Hepatocyte (in vitro differentiated cells): ENCODE data around the gene COL7A1. TPM values are rescaled to one million over a fixed set of nuclear protein-coding genes. Genes with fewer than 3 reads are reported as not detected.

ENCODE experiments used
- DNase-seq: peaks from one replicate; pipeline ENCODE4 v3.0.0-alpha.2; 2016; ENCODE audit warnings: low spot score
- H2AFZ ChIP-seq: fragments of 200-600 bp; sonication (generic); 2 replicates; pipeline ENCODE4 v1.6.0; 2016; ENCODE audit warnings: antibody characterized with exemption, mild to moderate bottlenecking
- H3K27ac ChIP-seq: fragments of 200-600 bp; sonication (generic); 2 replicates; pipeline ENCODE4 v1.5.1; 2016; ENCODE audit warnings: mild to moderate bottlenecking
- H3K27me3 ChIP-seq: fragments of 200-600 bp; sonication (generic); 2 replicates; pipeline ENCODE4 v1.6.1; 2016
- H3K36me3 ChIP-seq: fragments of 200-600 bp; sonication (generic); replicated peaks from 2 replicates; pipeline ENCODE4 v1.5.1; 2016; ENCODE audit warnings: low read depth; ENCODE audit not compliant: insufficient read depth
- H3K4me1 ChIP-seq: fragments of 200-600 bp; sonication (generic); 2 replicates; pipeline ENCODE4 v1.5.1; 2016; ENCODE audit warnings: mild to moderate bottlenecking, moderate library complexity; ENCODE audit not compliant: insufficient read depth
- H3K4me2 ChIP-seq: fragments of 200-600 bp; sonication (generic); 2 replicates; pipeline ENCODE4 v1.6.0; 2016
- H3K4me3 ChIP-seq: fragments of 200-600 bp; sonication (generic); 2 replicates; pipeline ENCODE4 v1.5.1; 2016; ENCODE audit warnings: mild to moderate bottlenecking
- H3K79me2 ChIP-seq: fragments of 200-600 bp; sonication (generic); 2 replicates; pipeline ENCODE4 v1.6.0; 2017; ENCODE audit warnings: mild to moderate bottlenecking
- H3K9me2 ChIP-seq: fragments of 200-600 bp; sonication (generic); replicated peaks from 2 replicates; pipeline ENCODE4 v1.6.0; 2017; ENCODE audit warnings: mild to moderate bottlenecking; ENCODE audit not compliant: insufficient read depth
- H3K9me3 ChIP-seq: fragments of 200-600 bp; sonication (generic); 2 replicates; pipeline ENCODE4 v1.5.1; 2016; ENCODE audit warnings: low read depth, mild to moderate bottlenecking
- H4K20me1 ChIP-seq: fragments of 200-600 bp; sonication (generic); 2 replicates; pipeline ENCODE4 v1.6.0; 2016; ENCODE audit warnings: mild to moderate bottlenecking; ENCODE audit not compliant: insufficient read depth, poor library complexity, severe bottlenecking
- EZH2 ChIP-seq: fragments of 200-600 bp; sonication (generic); IDR thresholded peaks from 2 replicates; pipeline ENCODE4 v1.6.1; 2016; ENCODE audit warnings: antibody characterized with exemption, mild to moderate bottlenecking, borderline replicate concordance
- EZH2phosphoT487 ChIP-seq: fragments of 200-600 bp; sonication (generic); IDR thresholded peaks from one replicate; pipeline ENCODE4 v1.6.1; 2018; ENCODE audit warnings: antibody characterized with exemption, mild to moderate bottlenecking, low read depth, moderate library complexity; ENCODE audit not compliant: unreplicated experiment, severe bottlenecking
- WGBS: methylation state at CpG from one replicate; pipeline ENCODE4 v1.1.6; 2016; ENCODE audit warnings: low lambda C conversion rate; ENCODE audit errors: missing lambda C conversion rate; 5-methylcytosine and 5-hydroxymethylcytosine counted together
- polyA plus RNA-seq: library from polyadenylated mRNA; unstranded; fragments of >200 nt; fragmentation: Nextera tagmentation; extraction: Ambion mirVana; gene quantifications from 2 replicates; pipeline ENCODE4 v1.2.1, GENCODE V29; 2016
- total RNA-seq: library from RNA; depleted of rRNA; stranded (reverse); fragments of >200 nt; gene quantifications from 2 replicates; pipeline ENCODE4 v1.2.3, GENCODE V29; 2014
- TF ChIP-seq, protein P1 (sequence below): fragments of 200-600 bp; sonication (generic); IDR thresholded peaks from 2 replicates; pipeline ENCODE4 v1.5.1; 2016; ENCODE audit warnings: antibody characterized with exemption, mild to moderate bottlenecking; ENCODE audit not compliant: poor library complexity

Gene COL7A1
- total and polyA plus RNA-seq, 2 experiments from 2014 or later: 17.4 to 19.6 TPM

- 71% methylated on average over 10 of the region's 10 CpGs for WGBS
- Histone ChIP-seq H4K20me1 (no peaks in the 10 kb centered on the region), H3K4me2 (peak overlapping the region; percentile 79), H2AFZ (no peak overlapping the region), H3K4me1 (peaks cover 16% of the 10 kb centered on the region), H3K4me3 (peak overlapping the region; percentile 43), H3K9me2 (no peaks in the 10 kb centered on the region), H3K36me3 (no peaks in the 10 kb centered on the region), H3K9me3 (no peaks in the 10 kb centered on the region), H3K79me2 (peaks cover 13% of the 10 kb centered on the region), H3K27ac (no peak overlapping the region), H3K27me3 (no peaks in the 10 kb centered on the region)
- no peak for DNase-seq
- TF ChIP-seq EZH2phosphoT487 (no peak), EZH2 (no peak)
- TF ChIP-seq, protein P1, sequence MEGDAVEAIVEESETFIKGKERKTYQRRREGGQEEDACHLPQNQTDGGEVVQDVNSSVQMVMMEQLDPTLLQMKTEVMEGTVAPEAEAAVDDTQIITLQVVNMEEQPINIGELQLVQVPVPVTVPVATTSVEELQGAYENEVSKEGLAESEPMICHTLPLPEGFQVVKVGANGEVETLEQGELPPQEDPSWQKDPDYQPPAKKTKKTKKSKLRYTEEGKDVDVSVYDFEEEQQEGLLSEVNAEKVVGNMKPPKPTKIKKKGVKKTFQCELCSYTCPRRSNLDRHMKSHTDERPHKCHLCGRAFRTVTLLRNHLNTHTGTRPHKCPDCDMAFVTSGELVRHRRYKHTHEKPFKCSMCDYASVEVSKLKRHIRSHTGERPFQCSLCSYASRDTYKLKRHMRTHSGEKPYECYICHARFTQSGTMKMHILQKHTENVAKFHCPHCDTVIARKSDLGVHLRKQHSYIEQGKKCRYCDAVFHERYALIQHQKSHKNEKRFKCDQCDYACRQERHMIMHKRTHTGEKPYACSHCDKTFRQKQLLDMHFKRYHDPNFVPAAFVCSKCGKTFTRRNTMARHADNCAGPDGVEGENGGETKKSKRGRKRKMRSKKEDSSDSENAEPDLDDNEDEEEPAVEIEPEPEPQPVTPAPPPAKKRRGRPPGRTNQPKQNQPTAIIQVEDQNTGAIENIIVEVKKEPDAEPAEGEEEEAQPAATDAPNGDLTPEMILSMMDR: no peak
Measured at GRCh38 chr3:48555231-48555948, 39.7 kb downstream of the COL7A1 start.

GRCh38 chr3:48553886-48554845, 41.0 kb downstream of the COL7A1 start:
- WGBS: 86% methylated on average over 14 of the region's 14 CpGs
- no peaks in the 10 kb centered on the region for H4K20me1 ChIP-seq
- H3K79me2 ChIP-seq: peaks cover 13% of the 10 kb centered on the region
- H3K36me3 ChIP-seq: no peaks in the 10 kb centered on the region
- TF ChIP-seq EZH2phosphoT487 (no peak), EZH2 (no peak)
- TF ChIP-seq, protein P1: no peak
- H3K27me3 ChIP-seq: no peaks in the 10 kb centered on the region
- no peak for DNase-seq
- no peaks in the 10 kb centered on the region for H3K9me3 ChIP-seq
- H3K4me2 ChIP-seq: peak overlapping the region; percentile 79
- no peaks in the 10 kb centered on the region for H3K9me2 ChIP-seq
- H2AFZ ChIP-seq: no peak overlapping the region
- no peak overlapping the region for H3K27ac ChIP-seq
- H3K4me1 ChIP-seq: peaks cover 14% of the 10 kb centered on the region
- no peak overlapping the region for H3K4me3 ChIP-seq

GRCh38 chr3:48553361-48553760, 41.8 kb downstream of the COL7A1 start:
- WGBS: 97% methylated on average over 5 of the region's 5 CpGs
- Histone ChIP-seq H3K27ac (no peak overlapping the region), H2AFZ (no peak overlapping the region), H3K4me2 (no peak overlapping the region), H3K4me3 (no peak overlapping the region), H3K9me2 (no peaks in the 10 kb centered on the region), H3K4me1 (peaks cover 14% of the 10 kb centered on the region), H3K9me3 (no peaks in the 10 kb centered on the region), H4K20me1 (no peaks in the 10 kb centered on the region), H3K36me3 (no peaks in the 10 kb centered on the region), H3K79me2 (peaks cover 13% of the 10 kb centered on the region), H3K27me3 (no peaks in the 10 kb centered on the region)
- no peak for DNase-seq
- TF ChIP-seq, protein P1: no peak
- TF ChIP-seq EZH2 (no peak), EZH2phosphoT487 (no peak)
